Gastrocnemius medialis (tissue), 4 donors: Measurements from ENCODE around the gene SECISBP2. TPM values are rescaled to one million over a fixed set of nuclear protein-coding genes. Genes with fewer than 3 reads are reported as not detected.

Experiments
- ATAC-seq, 2 donors: fragments of 150-250 bp; one replicate each; pipeline ENCODE4 v1.9.1; 2016
- DNase-seq, 2 donors: peaks; one replicate each; pipeline ENCODE4 v3.0.0-alpha.2; 2019
- H3K27ac ChIP-seq, 4 donors: fragments of 200-600 bp; sonication (generic); 1 replicate in 1 of 4; 2 replicates in 3 of 4; pipeline ENCODE4 v1.5.1; 2016 to 2018; ENCODE audit warnings: mild to moderate bottlenecking in 2 of 4, moderate library complexity in 1 of 4
- H3K27me3 ChIP-seq, 3 donors: fragments of 200-600 bp; sonication (generic) in 2 of 3; 1 replicate in 1 of 3; 2 replicates in 2 of 3; pipeline versions ENCODE4 v1.5.1 to v1.6.0; 2016 to 2019; ENCODE audit warnings: mild to moderate bottlenecking in 1 of 3, moderate library complexity in 1 of 3
- H3K36me3 ChIP-seq, 2 donors: fragments of 200-600 bp; sonication (generic) in 1 of 2; one replicate each; pipeline ENCODE4 v1.5.1; 2017 to 2018
- H3K4me1 ChIP-seq, 2 donors: fragments of 200-600 bp; sonication (generic) in 1 of 2; one replicate each; pipeline ENCODE4 v1.5.1; 2016 to 2017; ENCODE audit warnings: mild to moderate bottlenecking in 2 of 2
- H3K4me3 ChIP-seq, 4 donors: fragments of 200-600 bp; sonication (generic) in 3 of 4; 1 replicate in 1 of 4; 2 replicates in 3 of 4; pipeline ENCODE4 v1.5.1; 2016 to 2019; ENCODE audit warnings: mild to moderate bottlenecking in 2 of 4
- H3K9me3 ChIP-seq, 3 donors: fragments of 200-600 bp; sonication (generic) in 2 of 3; 1 replicate in 1 of 3; 2 replicates in 2 of 3; pipeline ENCODE4 v1.5.1; 2016 to 2019
- POLR2A ChIP-seq, 2 donors: fragments of 450-650 bp; IDR thresholded peaks; one replicate each; pipeline ENCODE4 v1.6.1; 2017; ENCODE audit warnings: antibody characterized with exemption in 2 of 2, mild to moderate bottlenecking in 2 of 2, moderate library complexity in 2 of 2
- in situ Hi-C, 4 donors: fragments of 200-750 bp; cut with MboI; loops; one replicate each; pipeline versions ENCODE4 v1.15.0 to v1.8.0; 2017; ENCODE audit warnings: low sequenced_read_pairs in 4 of 4
- intact Hi-C: fragments of 100-400 bp; cut with DNase I; formaldehyde crosslinking; loops from one replicate; pipeline ENCODE4 v1.15.1; 2023; ENCODE audit warnings: low total_unique reads
- total RNA-seq, 4 donors: library from RNA; depleted of rRNA; stranded (reverse); fragments of >200 nt; gene quantifications; one replicate each; pipeline versions ENCODE4 v1.1.0 to v1.2.3, GENCODE V29; 2016
- TF ChIP-seq, protein P1 (sequence below), 5 experiments: fragments of 450-650 bp in 3 of 5; fragments of 200-600 bp in 2 of 5; sonication (generic) in 2 of 5; IDR thresholded peaks in 4 of 5; conservative IDR thresholded peaks in 1 of 5; 1 replicate in 4 of 5; 2 replicates in 1 of 5; pipeline ENCODE4 v1.5.1; 2016 to 2019; ENCODE audit warnings: antibody characterized with exemption in 5 of 5, mild to moderate bottlenecking in 3 of 5, moderate library complexity in 3 of 5

The SECISBP2 gene
- total RNA-seq, 4 donors from 2014 or later: 40.2 to 70.8 (median 54.9) TPM

DNA sequence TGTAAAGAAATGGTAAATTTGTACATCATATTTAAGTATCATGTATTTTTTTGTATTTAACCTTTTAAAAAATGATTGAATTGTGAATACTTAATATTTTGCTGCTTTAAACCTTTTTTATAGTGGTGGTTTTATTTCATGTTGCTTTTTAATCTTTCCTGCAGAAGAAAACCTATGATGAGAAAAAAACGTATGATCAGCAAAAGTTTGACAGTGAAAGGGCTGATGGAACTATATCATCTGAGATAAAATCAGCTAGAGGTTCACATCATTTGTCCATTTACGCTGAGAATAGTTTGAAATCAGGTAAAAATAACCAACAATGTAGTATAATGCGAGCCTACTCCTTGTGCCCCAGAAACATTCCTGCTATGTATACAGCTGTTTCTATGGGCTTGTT lies 7.4 kb downstream of the SECISBP2 start:
- DNase-seq (no peak), ATAC-seq (no peak)
- Histone ChIP-seq H3K36me3 (peaks cover 0 to 49% of the 10 kb centered on the region in 2 donors), H3K27me3 (no peaks in the 10 kb centered on the region), H3K9me3 (no peaks in the 10 kb centered on the region), H3K4me1 (peaks cover 31% of the 10 kb centered on the region in 2 donors), H3K27ac (no peak overlapping the region), H3K4me3 (no peak overlapping the region)
- intact Hi-C loops (no loop called here), in situ Hi-C loops (no loop called here)
- no peak for TF ChIP-seq POLR2A (IDR thresholded peaks at IDR 0.05)
- TF ChIP-seq, protein P1, sequence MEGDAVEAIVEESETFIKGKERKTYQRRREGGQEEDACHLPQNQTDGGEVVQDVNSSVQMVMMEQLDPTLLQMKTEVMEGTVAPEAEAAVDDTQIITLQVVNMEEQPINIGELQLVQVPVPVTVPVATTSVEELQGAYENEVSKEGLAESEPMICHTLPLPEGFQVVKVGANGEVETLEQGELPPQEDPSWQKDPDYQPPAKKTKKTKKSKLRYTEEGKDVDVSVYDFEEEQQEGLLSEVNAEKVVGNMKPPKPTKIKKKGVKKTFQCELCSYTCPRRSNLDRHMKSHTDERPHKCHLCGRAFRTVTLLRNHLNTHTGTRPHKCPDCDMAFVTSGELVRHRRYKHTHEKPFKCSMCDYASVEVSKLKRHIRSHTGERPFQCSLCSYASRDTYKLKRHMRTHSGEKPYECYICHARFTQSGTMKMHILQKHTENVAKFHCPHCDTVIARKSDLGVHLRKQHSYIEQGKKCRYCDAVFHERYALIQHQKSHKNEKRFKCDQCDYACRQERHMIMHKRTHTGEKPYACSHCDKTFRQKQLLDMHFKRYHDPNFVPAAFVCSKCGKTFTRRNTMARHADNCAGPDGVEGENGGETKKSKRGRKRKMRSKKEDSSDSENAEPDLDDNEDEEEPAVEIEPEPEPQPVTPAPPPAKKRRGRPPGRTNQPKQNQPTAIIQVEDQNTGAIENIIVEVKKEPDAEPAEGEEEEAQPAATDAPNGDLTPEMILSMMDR (IDR thresholded peaks at IDR 0.05 in 4 of 5, conservative IDR thresholded peaks at IDR 0.05 in 1 of 5): no peak

DNA sequence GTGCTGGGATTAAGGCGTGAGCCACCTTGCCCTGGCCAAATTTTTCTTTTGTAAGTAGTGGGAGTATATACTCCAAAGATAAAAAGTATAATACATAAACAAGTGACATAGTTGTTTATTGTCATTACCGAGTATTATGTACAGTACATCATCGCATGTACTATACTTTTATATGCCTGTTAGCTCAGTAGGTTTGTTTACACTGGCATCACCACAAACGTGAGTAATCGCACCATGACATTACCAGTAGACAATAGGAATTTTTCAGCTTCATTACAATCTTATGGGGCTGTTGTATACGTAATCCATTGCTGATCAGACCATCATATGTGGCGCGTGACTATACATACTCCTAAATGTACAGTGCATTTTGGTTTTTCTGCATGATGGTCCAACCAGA lies 9.8 kb downstream of the SECISBP2 start:
- no peak overlapping the region for H3K4me3 ChIP-seq
- no peaks in the 10 kb centered on the region for H3K27me3 ChIP-seq
- DNase-seq (no peak), ATAC-seq (no peak)
- in situ Hi-C loops (no loop called here), intact Hi-C loops (no loop called here)
- H3K4me1 ChIP-seq: peaks cover 11 to 15% of the 10 kb centered on the region in 2 donors
- H3K27ac ChIP-seq: no peak overlapping the region
- H3K36me3 ChIP-seq: peaks cover 0 to 71% of the 10 kb centered on the region in 2 donors
- no peaks in the 10 kb centered on the region for H3K9me3 ChIP-seq
- no peak for TF ChIP-seq POLR2A (IDR thresholded peaks at IDR 0.05)
- TF ChIP-seq, protein P1 (IDR thresholded peaks at IDR 0.05 in 4 of 5, conservative IDR thresholded peaks at IDR 0.05 in 1 of 5): no peak

DNA sequence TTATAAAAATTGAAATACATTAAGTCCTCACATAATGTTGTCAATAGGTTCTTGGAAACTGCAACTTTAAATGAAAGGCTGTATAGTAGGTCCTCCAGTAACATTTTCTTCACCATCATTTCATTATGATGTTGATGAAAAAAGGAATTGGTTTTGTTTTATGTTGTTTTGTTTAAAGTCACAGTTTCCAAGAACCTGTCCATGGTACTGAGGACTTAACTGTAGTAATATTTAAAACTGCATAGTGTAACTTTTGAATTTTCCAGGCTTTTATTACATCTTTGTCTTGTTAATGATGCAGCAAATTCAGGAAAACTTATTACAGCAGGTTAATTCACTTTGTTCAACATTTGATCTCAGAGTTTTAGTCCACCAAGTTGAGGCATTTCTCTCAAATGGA lies 11.6 kb downstream of the SECISBP2 start:
- peaks cover 0 to 3% of the 10 kb centered on the region in 2 donors for H3K4me1 ChIP-seq
- no peak for ATAC-seq
- no peaks in the 10 kb centered on the region for H3K27me3 ChIP-seq
- peaks cover 4 to 85% of the 10 kb centered on the region in 2 donors for H3K36me3 ChIP-seq
- no peak overlapping the region for H3K27ac ChIP-seq
- no peak overlapping the region for H3K4me3 ChIP-seq
- intact Hi-C loops (no loop called here), in situ Hi-C loops (no loop called here)
- H3K9me3 ChIP-seq: no peaks in the 10 kb centered on the region
- no peak for DNase-seq
- no peak for TF ChIP-seq POLR2A (IDR thresholded peaks at IDR 0.05)
- TF ChIP-seq, protein P1 (IDR thresholded peaks at IDR 0.05 in 4 of 5, conservative IDR thresholded peaks at IDR 0.05 in 1 of 5): no peak

DNA sequence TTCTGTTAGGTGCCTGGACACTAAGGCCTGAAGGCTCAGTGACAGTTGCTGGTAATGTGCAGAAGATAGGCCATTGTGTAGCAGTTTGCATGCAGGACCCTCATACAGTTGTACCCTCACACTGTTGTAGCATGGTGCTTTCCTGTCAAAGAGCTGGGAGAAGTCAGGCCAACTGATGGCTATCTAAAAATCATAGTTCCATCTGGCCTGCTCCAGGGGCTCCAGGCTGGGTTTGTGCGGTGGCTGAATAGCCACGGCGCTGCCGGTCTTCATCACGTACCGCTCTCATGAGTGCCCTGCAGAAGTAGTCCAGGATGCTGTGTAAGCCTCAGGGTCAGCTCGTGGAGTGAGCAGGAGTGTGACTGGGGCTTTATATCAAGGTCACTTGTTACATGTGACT lies 12.2 kb downstream of the SECISBP2 start:
- H3K4me1 ChIP-seq: no peaks in the 10 kb centered on the region
- no peak for DNase-seq
- H3K27me3 ChIP-seq: no peaks in the 10 kb centered on the region
- no peak overlapping the region for H3K4me3 ChIP-seq
- no peak overlapping the region for H3K27ac ChIP-seq
- TF ChIP-seq, protein P1 (IDR thresholded peaks at IDR 0.05 in 4 of 5, conservative IDR thresholded peaks at IDR 0.05 in 1 of 5): no peak
- no peak for TF ChIP-seq POLR2A (IDR thresholded peaks at IDR 0.05)
- H3K36me3 ChIP-seq: peaks cover 5 to 87% of the 10 kb centered on the region in 2 donors
- intact Hi-C loops (no loop called here), in situ Hi-C loops (no loop called here)
- no peaks in the 10 kb centered on the region for H3K9me3 ChIP-seq
- no peak for ATAC-seq

DNA sequence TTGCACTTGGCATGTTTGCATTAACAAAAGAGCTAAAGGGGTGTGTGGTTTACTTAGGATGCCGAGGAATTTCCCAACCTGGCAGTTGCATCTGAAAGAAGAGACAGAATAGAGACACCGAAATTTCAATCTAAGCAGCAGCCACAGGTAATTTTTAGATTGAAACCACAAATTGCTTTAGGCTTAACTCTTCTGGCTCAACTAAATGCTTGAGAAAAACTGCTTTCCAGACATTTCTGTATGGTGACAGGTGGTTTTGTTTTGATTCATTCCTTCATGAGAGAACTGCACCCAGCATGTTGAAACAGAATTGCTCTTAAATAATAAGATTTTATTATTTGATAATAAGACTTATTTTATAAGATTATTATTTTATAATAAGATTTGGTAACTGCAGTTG lies 21.5 kb downstream of the SECISBP2 start:
- Histone ChIP-seq H3K27ac (no peak overlapping the region), H3K4me1 (no peaks in the 10 kb centered on the region), H3K36me3 (peaks cover 10 to 88% of the 10 kb centered on the region in 2 donors), H3K9me3 (no peaks in the 10 kb centered on the region), H3K4me3 (no peak overlapping the region), H3K27me3 (no peaks in the 10 kb centered on the region)
- ATAC-seq (no peak), DNase-seq (no peak)
- TF ChIP-seq POLR2A (IDR thresholded peaks at IDR 0.05): no peak
- TF ChIP-seq, protein P1 (IDR thresholded peaks at IDR 0.05 in 4 of 5, conservative IDR thresholded peaks at IDR 0.05 in 1 of 5): no peak
- intact Hi-C loops: no loop called here
- in situ Hi-C loops: no loop called here
